HG02885 (cell line): ENCODE results near the gene FLNC.

Experiments
- ATAC-seq: cut with Tn5 transposase; IDR thresholded peaks from one replicate; pipeline ENCODE4 v1.9.1; 2021; ENCODE audit warnings: mild to moderate bottlenecking; ENCODE audit not compliant: unreplicated experiment, poor library complexity

The FLNC gene, protein sequence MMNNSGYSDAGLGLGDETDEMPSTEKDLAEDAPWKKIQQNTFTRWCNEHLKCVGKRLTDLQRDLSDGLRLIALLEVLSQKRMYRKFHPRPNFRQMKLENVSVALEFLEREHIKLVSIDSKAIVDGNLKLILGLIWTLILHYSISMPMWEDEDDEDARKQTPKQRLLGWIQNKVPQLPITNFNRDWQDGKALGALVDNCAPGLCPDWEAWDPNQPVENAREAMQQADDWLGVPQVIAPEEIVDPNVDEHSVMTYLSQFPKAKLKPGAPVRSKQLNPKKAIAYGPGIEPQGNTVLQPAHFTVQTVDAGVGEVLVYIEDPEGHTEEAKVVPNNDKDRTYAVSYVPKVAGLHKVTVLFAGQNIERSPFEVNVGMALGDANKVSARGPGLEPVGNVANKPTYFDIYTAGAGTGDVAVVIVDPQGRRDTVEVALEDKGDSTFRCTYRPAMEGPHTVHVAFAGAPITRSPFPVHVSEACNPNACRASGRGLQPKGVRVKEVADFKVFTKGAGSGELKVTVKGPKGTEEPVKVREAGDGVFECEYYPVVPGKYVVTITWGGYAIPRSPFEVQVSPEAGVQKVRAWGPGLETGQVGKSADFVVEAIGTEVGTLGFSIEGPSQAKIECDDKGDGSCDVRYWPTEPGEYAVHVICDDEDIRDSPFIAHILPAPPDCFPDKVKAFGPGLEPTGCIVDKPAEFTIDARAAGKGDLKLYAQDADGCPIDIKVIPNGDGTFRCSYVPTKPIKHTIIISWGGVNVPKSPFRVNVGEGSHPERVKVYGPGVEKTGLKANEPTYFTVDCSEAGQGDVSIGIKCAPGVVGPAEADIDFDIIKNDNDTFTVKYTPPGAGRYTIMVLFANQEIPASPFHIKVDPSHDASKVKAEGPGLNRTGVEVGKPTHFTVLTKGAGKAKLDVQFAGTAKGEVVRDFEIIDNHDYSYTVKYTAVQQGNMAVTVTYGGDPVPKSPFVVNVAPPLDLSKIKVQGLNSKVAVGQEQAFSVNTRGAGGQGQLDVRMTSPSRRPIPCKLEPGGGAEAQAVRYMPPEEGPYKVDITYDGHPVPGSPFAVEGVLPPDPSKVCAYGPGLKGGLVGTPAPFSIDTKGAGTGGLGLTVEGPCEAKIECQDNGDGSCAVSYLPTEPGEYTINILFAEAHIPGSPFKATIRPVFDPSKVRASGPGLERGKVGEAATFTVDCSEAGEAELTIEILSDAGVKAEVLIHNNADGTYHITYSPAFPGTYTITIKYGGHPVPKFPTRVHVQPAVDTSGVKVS (N-terminal part only)

DNA sequence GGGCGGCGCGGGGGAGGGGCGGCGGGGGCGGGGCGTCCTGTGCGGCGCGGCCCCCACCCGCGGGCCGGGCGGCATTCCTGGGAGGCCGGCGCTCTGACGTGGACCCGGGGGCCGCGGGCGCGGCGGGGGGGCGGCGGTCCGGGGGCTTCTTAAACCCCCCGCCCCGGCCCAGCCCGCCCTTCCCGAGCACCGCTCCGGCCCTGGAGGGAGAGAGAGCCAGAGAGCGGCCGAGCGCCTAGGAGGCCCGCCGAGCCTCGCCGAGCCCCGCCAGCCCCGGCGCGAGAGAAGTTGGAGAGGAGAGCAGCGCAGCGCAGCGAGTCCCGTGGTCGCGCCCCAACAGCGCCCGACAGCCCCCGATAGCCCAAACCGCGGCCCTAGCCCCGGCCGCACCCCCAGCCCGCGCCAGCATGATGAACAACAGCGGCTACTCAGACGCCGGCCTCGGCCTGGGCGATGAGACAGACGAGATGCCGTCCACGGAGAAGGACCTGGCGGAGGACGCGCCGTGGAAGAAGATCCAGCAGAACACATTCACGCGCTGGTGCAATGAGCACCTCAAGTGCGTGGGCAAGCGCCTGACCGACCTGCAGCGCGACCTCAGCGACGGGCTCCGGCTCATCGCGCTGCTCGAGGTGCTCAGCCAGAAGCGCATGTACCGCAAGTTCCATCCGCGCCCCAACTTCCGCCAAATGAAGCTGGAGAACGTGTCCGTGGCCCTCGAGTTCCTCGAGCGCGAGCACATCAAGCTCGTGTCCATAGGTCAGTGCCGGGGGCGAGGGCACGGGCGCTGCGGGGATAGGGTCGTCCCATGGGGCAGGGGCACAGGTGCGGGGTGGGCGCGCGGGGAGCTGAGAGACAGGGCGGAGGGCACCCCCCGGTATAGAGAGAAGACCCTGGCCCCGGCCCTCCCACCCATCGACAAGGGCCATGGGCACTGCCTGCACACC lies at the start of gene FLNC:
FLNC (plus strand) TSS at position 176 of the 947 bp plus-strand sequence; CDS start at position 408, 232 bp downstream.
- ATAC-seq = no peak

DNA sequence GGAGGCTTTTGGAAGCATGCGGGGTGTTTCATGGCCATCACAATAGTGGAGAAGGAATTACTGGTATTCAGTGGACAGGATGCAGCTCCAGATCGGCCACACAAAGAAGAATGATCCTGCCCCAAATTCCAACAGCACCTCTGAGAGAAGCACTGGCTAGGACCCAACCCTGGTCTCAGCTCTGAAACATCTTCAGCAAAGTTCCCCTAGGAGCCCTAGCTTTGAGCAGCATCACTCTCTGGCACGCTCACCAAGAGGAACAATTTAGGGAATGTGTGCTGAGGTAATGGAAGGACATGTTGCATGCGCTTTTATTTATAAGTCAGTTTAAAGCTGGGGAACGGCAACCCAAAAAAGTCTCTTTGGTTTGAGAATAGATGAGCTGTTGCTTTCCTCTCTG lies 49.1 kb upstream of the FLNC start:
- no peak for ATAC-seq

DNA sequence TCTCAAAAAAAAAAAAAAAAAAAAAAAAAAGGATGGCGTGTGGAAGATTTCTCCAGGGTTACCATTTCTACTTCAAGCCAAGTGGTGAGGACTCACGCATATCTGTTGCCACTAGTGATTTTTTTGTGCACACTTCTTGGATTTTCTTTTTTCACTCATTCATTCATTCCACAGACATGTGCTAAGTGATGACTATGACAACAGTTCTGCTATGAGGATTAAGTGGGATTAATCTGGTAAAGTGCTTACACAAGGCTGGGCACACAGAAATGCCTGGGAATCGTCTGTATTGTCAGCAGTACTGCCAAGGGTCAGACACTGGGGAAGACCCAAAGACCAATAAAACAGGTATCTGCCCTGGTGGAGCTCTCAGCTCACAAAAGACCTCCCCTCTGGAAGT lies 48.4 kb upstream of the FLNC start:
- ATAC-seq = no peak

DNA sequence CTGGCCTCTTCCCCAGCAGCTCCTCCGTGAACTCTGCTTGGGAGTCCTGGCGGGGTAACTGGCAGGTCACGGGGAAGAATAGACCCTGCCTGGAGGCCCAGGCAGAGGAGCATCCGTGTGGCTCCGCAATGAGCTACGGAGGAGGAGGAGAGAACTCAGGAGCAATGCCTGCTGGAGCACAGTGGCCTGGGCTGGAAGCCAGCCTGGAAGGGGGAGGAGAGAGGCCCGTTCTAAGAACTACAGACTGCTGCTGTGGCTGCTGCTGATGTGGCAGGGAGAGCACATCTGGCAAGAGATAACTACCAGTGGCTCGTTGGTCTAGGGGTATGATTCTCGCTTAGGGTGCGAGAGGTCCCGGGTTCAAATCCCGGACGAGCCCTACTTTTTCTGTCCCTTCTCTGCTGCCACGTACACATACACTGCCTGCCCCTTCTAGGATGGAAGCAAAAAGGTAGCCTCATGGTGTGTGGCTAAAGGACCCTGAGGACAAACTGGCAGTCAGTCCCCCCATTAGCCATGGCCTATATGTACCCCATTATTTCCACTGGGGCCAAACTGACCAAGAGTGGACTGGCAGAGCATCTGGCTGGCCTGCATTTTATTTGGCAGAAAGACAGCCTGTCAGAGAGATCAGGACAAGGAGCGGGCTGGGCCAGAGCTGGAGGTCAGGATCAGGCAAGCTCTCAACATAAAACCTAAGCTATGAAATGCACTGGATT lies 46.9 kb upstream of the FLNC start:
- no peak for ATAC-seq

DNA sequence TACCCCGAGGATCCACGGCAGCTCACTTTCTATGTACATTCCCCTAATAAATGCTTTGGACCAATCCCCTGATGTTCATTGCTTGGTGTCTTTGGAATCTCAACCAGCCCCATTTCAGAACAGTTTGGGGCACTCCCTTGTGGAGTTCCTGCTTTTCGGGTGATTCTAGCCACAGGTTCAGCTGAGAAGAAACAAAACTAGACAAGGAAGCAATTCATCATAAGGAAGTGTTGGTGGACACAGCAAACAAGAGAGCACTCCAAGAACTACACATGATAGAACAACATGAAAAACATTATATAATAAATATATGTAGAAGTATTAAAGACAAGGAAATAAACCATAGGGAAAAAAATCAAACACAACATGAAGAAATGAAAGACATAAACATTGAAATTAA lies 44.5 kb upstream of the FLNC start:
- ATAC-seq = no peak

DNA sequence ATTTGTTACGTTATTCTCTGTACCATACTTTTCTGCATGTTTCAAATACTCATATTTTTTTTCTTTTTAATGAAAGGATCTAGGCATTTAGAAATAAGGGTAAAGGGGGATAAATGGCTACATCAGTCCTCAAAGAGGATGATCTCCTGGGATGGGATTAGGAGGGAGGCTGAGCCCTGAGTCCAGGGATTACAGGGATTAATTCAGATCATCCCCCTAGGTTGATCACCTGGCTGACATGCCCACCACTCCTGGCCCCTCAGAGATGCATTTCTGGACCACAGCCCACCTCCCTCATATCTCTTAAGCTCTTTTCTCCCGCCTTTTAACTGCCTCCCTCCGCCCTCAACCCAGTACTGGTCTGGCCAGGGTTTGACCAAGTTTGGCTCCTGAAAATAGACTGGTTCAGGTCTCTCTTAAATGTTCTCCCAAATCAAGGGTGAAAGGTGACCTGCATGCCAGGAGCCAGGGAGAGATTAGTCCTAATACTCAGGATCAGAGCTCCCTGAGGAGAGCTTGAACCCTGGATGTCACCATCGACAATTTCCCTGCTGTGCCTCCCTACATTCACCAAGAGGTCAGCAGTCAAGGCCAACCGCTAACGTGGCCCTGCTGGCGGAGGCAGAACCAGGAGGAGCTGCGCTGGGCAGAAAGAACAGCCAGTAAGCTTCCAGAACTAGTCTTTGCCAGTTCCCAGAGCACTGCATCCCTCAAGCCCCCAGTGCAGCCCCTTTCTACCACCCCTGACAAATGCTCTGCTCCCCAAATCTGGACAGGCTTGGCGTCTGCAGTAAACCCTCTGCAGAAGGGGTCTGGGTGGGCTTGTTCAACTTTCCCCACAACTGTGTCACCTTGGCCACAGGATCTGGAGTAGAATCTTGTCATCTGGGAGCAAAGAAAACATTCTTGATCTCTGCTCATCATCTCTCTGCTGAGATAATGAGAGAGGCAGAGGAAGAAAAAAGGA lies 41.5 kb upstream of the FLNC start:
- no peak for ATAC-seq

DNA sequence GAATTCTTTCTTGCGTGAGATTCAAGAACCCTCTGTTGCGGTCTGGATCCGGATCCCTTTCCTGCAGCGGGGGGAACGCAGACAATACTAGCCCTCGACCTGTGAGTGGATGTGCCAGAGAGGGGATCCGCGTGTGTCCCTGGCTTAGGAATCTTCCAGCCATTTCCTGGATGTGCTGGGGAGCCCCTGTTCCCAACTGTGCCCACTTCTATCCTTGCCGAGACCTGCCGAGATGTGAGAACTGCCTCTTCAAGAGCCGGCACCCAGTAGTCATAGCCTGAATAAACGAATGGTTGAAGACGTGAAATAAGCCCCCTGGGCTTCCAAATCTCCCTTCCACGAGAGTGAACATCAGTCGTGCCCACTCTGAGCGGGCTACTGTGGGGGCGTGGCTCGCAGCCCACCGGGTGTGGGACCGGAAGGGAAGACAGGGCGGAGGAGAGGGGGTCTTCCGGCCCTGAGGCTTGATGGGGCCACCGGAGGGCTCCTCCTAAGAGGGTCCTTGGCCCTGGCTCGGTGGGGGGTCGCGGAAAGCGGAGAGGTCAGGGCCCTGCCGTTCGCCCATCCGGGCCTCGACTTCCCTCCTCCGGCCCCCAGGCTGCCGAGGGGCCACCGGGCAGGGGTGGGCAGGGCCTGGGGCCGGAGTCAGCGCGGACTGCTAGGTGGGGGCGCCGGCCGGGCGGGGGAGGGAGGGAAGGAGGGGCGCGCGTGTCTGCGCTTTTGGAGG lies 39.7 kb upstream of the FLNC start:
- peak; percentile 26 for ATAC-seq

DNA sequence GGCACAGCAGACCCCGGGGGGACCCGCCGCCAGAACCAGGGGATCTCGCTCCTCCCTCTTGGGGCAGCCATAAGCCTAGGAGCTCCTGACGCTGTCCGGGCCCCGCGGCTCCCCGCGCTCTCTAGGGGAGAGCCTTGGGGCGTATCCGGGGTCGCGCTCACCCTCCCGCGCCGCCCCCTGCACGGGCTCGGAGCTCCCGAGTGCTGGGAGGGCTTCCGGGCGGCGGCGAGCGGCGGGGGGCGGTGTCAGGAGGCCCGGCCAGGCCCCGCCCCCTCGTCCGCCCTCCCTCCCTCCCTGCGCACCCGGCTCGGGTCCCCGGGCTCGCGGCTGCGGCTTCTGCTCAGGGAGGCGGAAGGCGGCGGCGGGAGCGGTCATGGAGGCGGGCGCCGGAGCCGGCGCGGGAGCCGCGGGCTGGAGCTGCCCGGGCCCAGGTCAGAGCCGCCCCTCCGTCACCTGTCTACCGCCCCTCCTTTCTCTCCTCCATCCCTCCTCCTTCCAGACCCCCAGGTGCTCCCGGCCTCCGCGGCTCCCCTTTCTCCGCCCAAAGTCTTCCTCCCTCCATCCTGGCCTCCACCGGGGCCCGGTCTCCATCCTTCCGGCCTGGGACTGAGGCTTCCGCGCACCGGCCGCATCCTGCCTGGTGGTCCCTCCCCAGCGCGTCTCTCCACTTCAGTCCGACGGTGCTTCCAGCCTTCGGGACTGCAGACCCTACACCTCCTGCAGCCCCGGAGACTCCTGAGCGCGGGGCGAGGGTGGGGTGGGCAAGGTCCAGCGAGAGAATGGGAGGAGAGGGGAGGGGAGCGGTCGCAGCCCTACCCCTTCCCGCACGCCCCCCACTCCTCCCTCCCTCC lies 38.9 kb upstream of the FLNC start, which contains the start of gene CCDC136:
CCDC136 (plus strand) TSS at position 848 of the 851 bp plus-strand sequence. CDS start 444 bp downstream, outside the sequence.
- ATAC-seq = peak; percentile 84

DNA sequence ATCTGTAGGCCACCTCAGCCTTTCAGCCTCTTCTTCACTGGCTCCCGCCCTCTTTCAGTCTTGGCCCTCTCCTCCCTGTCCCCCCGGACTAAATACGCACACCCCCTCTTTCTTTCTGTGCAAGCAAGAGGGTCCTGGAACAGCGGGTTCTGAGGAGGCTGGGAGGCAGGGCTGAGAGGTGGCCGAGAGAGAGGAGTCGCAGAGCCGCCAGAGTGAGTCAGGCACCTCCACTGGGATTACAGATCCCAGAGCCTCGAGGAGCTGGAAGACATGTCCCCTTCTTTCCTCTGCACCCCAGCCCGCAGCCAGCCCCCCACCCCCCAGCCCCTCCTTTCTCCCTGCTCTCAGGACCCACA lies 38.3 kb upstream of the FLNC start:
- ATAC-seq = no peak

DNA sequence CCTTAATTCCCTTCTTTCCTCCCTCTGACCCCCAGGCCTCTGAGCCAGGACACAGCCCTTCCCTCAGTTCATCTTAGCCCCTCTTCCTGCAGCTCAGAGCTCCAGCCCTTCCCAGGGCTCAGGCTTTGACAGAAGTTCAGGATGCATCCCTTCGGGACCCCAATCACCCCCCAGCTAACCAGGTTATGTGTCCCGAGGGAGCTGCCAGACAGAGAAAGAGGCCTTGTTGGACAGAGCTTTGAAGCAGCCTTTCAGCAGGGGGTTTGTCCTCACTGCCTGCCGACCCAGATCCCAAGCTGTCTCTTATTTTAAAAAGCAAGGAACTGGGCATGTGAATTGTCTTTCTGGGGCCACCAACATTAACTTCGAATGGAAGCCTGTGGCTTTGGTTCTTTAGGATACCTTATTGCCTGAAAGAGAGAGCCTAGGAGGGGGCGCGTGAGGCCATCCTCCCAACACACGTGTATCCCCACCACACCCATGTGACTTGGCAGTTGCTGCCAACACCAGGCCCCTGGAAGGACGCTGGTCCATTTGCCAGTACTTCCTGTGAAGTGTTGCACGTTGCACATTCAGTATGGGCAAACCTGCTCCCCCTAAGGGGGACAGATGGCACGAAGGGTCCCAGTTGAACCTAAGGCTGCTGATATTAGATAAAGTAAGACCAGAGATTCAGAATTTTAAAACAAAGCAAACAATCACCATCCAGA lies 37.6 kb upstream of the FLNC start:
- no peak for ATAC-seq

DNA sequence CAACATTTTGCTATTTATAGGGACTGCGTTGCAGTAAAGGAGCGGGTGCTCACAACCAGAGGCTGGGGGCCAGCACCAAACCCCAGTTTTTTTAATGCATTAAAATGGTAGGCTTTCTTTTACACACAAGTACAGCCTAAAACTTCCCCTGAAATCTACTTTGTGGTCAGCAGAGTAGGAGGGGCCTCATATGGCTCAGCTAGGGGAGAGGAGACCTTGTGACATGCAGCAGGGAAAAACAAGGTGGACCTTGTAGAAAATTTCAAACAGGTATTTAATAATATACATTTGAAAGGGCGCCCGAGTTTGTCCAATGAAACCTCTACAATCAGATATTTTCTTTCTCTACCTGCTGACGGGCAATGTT lies 37.0 kb upstream of the FLNC start:
- ATAC-seq = no peak

DNA sequence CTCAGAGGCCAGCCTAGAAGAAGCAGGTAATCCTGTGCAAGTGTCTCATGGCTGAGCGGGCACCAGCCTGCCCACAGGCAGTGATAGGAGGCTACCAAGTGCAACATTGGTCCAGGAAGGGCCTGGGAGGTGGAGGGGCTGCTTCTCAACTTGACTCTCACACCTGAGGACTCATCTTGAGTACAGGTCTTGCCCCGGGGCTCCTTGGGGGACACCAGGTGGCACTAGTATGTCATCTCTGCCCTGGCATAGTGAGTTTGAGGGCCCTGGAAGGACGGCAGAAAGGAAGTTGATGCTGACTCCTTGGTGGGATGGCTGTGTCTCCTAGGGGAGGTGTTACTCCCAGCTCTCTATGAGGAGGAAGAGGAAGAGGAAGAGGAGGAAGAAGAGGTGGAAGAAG lies 36.2 kb upstream of the FLNC start:
- no peak for ATAC-seq

DNA sequence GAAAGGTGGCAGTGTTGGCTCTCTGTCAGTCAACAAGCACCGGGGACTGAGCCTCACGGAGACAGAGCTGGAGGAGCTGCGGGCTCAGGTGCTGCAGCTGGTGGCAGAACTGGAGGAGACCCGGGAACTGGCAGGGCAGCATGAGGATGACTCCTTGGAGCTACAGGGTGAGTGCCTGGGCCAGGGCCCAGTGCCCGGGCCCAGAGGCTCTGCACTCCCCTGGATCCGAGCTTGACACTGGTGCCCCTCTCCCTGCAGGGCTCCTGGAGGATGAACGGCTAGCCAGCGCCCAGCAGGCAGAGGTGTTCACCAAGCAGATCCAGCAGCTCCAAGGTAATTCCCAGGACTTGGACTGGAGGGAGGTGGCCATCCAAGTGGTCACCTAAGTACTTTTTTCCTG lies 35.8 kb upstream of the FLNC start:
- no peak for ATAC-seq

DNA sequence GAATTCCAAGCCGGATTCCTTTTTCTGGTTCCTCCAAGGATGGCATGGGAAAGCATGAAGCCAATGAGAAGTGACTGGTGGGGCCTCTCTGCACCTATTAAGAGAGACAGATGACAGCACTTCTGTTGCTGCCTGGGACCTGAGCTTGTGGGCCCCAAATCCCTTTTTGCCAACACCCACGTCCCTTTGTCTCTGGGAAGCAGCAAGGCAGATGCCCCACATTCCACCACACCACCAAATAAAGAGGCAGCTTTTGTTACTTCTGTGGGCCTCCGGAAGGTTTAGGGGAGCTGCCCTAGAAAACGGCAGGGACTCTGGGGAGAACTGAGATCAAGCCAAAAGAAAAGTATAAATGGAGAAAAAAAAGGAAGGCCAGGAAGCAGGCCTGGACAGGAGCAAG lies 35.1 kb upstream of the FLNC start:
- no peak for ATAC-seq

DNA sequence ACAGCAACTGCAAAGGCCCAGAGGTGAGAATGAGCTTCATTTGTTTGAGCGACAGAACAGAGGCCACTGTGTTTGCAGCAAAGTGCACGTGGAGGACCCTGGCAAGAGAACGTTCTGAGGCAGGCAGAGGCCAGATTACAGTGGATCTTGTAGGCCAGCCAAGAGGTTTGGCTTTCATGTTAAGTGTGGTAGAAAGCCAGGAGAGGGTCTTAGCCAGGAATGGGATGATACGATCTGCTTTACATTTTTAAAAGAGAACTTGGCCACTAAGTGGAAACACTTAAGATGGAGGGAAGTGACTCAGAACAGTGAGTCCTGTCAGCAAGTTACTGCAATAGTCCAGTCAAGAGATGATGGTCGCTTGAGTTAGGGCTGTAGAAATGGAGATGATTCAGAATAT lies 33.9 kb upstream of the FLNC start:
- ATAC-seq = no peak

DNA sequence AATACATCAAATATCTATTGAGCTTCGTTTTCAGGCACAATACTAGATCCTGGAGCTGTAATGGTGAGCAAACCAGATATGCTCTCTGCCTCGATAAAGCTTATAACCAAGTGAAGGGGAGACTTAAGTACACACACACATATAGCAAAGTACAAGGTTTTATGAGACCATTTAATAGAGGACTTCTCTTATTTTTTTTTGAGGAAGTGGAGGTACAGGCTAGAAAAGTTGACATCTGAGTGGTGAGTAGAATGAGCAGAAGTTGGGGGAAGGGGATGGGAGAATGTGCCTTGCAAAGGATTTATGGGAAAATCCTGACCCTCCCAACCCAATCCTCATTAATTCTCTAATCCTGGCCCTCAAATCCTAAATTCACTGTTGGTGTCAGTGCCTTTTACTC lies 30.8 kb upstream of the FLNC start:
- no peak for ATAC-seq
